PC-9 (cell line): ENCODE data around the gene CACNA2D4. TPM values are rescaled to one million over a fixed set of nuclear protein-coding genes. Genes with fewer than 3 reads are reported as not detected.

ENCODE experiments used
- BruUV-seq: library from RNA; stranded (reverse); fragments of 400-500 nt; replicated peaks from 2 replicates; lab custom pipeline; 2021; lab: Mats Ljungman, UMichigan
- CTCF ChIA-PET: fragments of 300-600 bp; sonication (Branson Sonifier 250); formaldehyde crosslinking; loops from one replicate; lab custom pipeline; 2022; ENCODE audit warnings: antibody characterized with exemption; lab: Charles Lee
- POLR2A ChIA-PET: fragments of 300-600 bp; sonication (Branson Sonifier 250); formaldehyde crosslinking; loops from one replicate; lab custom pipeline; 2022; ENCODE audit warnings: antibody characterized with exemption; ENCODE audit not compliant: unreplicated experiment; lab: Charles Lee
- DNase-seq, 2 experiments: peaks; one replicate each; pipeline versions ENCODE4 v3.0.0 to v3.0.0-alpha.2; 2015 to 2022; ENCODE audit warnings: mixed read lengths in 1 of 2
- H2AFZ ChIP-seq: fragments of 200-600 bp; sonication (generic); 2 replicates; pipeline ENCODE4 v1.8.1; 2017; ENCODE audit warnings: antibody characterized with exemption
- H3F3A ChIP-seq: fragments of 200-600 bp; sonication (generic); 2 replicates; pipeline ENCODE4 v1.8.1; 2017; ENCODE audit warnings: antibody characterized with exemption, mild to moderate bottlenecking, low read depth; ENCODE audit not compliant: insufficient read depth
- H3K27ac ChIP-seq: fragments of 200-600 bp; sonication (generic); 2 replicates; pipeline ENCODE4 v1.6.1; 2016; ENCODE audit warnings: mixed run types
- H3K27me3 ChIP-seq: fragments of 200-600 bp; sonication (generic); 2 replicates; pipeline ENCODE4 v1.6.1; 2016; ENCODE audit warnings: low read depth, mixed run types; ENCODE audit not compliant: insufficient read depth
- H3K36me3 ChIP-seq: fragments of 200-600 bp; sonication (generic); 2 replicates; pipeline ENCODE4 v1.6.1; 2016; ENCODE audit warnings: low read depth, mixed run types
- H3K4me1 ChIP-seq: fragments of 200-600 bp; sonication (generic); replicated peaks from 2 replicates; pipeline ENCODE4 v1.6.1; 2016; ENCODE audit warnings: mixed run types; ENCODE audit not compliant: insufficient read depth
- H3K4me2 ChIP-seq: fragments of 200-600 bp; sonication (generic); 2 replicates; pipeline ENCODE4 v1.6.1; 2017; ENCODE audit warnings: mixed run types
- H3K4me3 ChIP-seq: fragments of 200-600 bp; sonication (generic); 2 replicates; pipeline ENCODE4 v1.6.1; 2016; ENCODE audit warnings: mixed run types
- H3K79me2 ChIP-seq: fragments of 200-600 bp; sonication (generic); 2 replicates; pipeline ENCODE4 v1.6.1; 2017; ENCODE audit warnings: low read depth, mixed run types
- H3K9me2 ChIP-seq: fragments of 200-600 bp; sonication (generic); 2 replicates; pipeline ENCODE4 v1.8.1; 2017; ENCODE audit warnings: mild to moderate bottlenecking; ENCODE audit not compliant: insufficient read depth
- H3K9me3 ChIP-seq: fragments of 200-600 bp; sonication (generic); 2 replicates; pipeline ENCODE4 v1.8.1; 2016; ENCODE audit warnings: low read depth; ENCODE audit not compliant: insufficient read depth
- H4K20me1 ChIP-seq: fragments of 200-600 bp; sonication (generic); 2 replicates; pipeline ENCODE4 v1.8.1; 2017; ENCODE audit not compliant: insufficient read depth
- CTCF ChIP-seq: fragments of 200-600 bp; sonication (generic); conservative IDR thresholded peaks from 2 replicates; pipeline ENCODE4 v1.6.1; 2017; ENCODE audit warnings: mixed run types, antibody characterized with exemption, mild to moderate bottlenecking, moderate library complexity
- EZH2 ChIP-seq: fragments of 200-600 bp; sonication (generic); IDR thresholded peaks from 2 replicates; pipeline ENCODE4 v1.8.0; 2017; ENCODE audit warnings: antibody characterized with exemption, low read depth
- intact Hi-C: fragments of 100-400 bp; cut with micrococcal nuclease; formaldehyde crosslinking; loops from one replicate; pipeline ENCODE4 v1.10.0; 2022; ENCODE audit not compliant: unreplicated experiment
- total RNA-seq: library from RNA; stranded (reverse); gene quantifications from 2 replicates; pipeline ENCODE4 v1.2.3, GENCODE V29; 2021

Gene CACNA2D4
- total RNA-seq, 1 experiment from 2014 or later, result not detected

- no peak overlapping the region for H3K4me3 ChIP-seq
- peaks cover 97% of the 10 kb centered on the region for H3K27me3 ChIP-seq
- no peak overlapping the region for H3K27ac ChIP-seq
- H3K4me2 ChIP-seq, result no peak overlapping the region
- no peaks in the 10 kb centered on the region for H3K79me2 ChIP-seq
- ChIA-PET CTCF (no interaction called here), POLR2A (no interaction called here)
- no TSS peak for BruUV-seq
- H3K9me2 ChIP-seq, result no peaks in the 10 kb centered on the region
- H3K9me3 ChIP-seq, result no peaks in the 10 kb centered on the region
- intact Hi-C loops, result no loop called here
- no peaks in the 10 kb centered on the region for H3K36me3 ChIP-seq
- no peaks in the 10 kb centered on the region for H3F3A ChIP-seq
- H4K20me1 ChIP-seq, result no peaks in the 10 kb centered on the region
- H2AFZ ChIP-seq, result no peak overlapping the region
- TF ChIP-seq CTCF (no peak), EZH2 (no peak)
- no peak for DNase-seq
- H3K4me1 ChIP-seq, result no peaks in the 10 kb centered on the region
Measured at GRCh38 chr12:1845886-1846285, 72.6 kb downstream of the CACNA2D4 start.

- Histone ChIP-seq H3K4me3 (no peak overlapping the region), H3K4me1 (no peaks in the 10 kb centered on the region), H3K9me2 (no peaks in the 10 kb centered on the region), H3K79me2 (no peaks in the 10 kb centered on the region), H3K36me3 (no peaks in the 10 kb centered on the region), H3K27me3 (peaks cover 97% of the 10 kb centered on the region), H3K27ac (no peak overlapping the region), H4K20me1 (no peaks in the 10 kb centered on the region; the same call in 1 of the 2 replicates), H3F3A (no peaks in the 10 kb centered on the region), H3K9me3 (no peaks in the 10 kb centered on the region), H2AFZ (no peak overlapping the region), H3K4me2 (no peak overlapping the region)
- DNase-seq, result no peak
- CTCF ChIA-PET, result no interaction called here
- POLR2A ChIA-PET, result no interaction called here
- intact Hi-C loops, result no loop called here
- BruUV-seq, result no TSS peak
- TF ChIP-seq CTCF, result no peak
- TF ChIP-seq EZH2, result no peak
Measured at GRCh38 chr12:1845427-1845826, 73.0 kb downstream of the CACNA2D4 start.

- intact Hi-C loops, result no loop called here
- H3K27me3 ChIP-seq, result peaks cover 94% of the 10 kb centered on the region
- no peaks in the 10 kb centered on the region for H3K79me2 ChIP-seq
- H2AFZ ChIP-seq, result no peak overlapping the region
- TF ChIP-seq CTCF, result no peak
- H3K4me2 ChIP-seq, result no peak overlapping the region
- no TSS peak for BruUV-seq
- DNase-seq, result no peak
- H3K36me3 ChIP-seq, result no peaks in the 10 kb centered on the region
- CTCF ChIA-PET, result no interaction called here
- POLR2A ChIA-PET, result no interaction called here
- no peak overlapping the region for H3K4me3 ChIP-seq
- H4K20me1 ChIP-seq, result no peaks in the 10 kb centered on the region; the same call in 1 of the 2 replicates
- no peaks in the 10 kb centered on the region for H3K9me3 ChIP-seq
- H3K27ac ChIP-seq, result no peak overlapping the region
- no peaks in the 10 kb centered on the region for H3F3A ChIP-seq
- H3K4me1 ChIP-seq, result no peaks in the 10 kb centered on the region
- H3K9me2 ChIP-seq, result no peaks in the 10 kb centered on the region
Measured at GRCh38 chr12:1844661-1845409, 73.6 kb downstream of the CACNA2D4 start.
